ENCODE data around the gene CBFA2T2.

DNA sequence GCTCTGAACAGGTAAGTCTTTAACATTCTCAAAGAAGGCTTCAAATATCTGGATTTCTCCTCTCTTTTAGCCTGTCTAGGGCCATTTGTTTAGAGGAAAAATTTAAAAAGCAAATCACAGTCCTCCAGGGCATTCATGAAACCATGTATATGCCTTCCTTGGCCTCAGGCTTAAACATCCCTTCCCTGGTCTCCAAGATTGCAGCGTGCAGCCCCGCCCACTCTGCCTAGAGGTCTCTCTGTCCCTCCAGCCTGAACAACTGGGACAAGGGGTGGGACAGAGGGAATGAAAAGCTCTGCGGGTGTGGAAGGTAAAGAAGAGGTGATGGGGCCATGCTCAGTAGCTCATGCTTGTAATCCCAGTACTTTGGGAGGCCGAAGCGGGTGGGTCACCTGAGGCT lies 9.8 kb upstream of the CBFA2T2 start:
- TF ChIP-seq POLR2A (IDR thresholded peaks at IDR 0.05): no peak
- TF ChIP-seq, protein P1, sequence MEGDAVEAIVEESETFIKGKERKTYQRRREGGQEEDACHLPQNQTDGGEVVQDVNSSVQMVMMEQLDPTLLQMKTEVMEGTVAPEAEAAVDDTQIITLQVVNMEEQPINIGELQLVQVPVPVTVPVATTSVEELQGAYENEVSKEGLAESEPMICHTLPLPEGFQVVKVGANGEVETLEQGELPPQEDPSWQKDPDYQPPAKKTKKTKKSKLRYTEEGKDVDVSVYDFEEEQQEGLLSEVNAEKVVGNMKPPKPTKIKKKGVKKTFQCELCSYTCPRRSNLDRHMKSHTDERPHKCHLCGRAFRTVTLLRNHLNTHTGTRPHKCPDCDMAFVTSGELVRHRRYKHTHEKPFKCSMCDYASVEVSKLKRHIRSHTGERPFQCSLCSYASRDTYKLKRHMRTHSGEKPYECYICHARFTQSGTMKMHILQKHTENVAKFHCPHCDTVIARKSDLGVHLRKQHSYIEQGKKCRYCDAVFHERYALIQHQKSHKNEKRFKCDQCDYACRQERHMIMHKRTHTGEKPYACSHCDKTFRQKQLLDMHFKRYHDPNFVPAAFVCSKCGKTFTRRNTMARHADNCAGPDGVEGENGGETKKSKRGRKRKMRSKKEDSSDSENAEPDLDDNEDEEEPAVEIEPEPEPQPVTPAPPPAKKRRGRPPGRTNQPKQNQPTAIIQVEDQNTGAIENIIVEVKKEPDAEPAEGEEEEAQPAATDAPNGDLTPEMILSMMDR (IDR thresholded peaks at IDR 0.05): no peak
